Stimulated activated CD8-positive, alpha-beta memory T cell treated with anti-CD3 and anti-CD28 coated beads, Interleukin-15, amount 100 ng/mL, for 4 hours (primary cell): ENCODE measurements around the gene NXF1.
"Not testable (repeated sequence)": the region's sequence is repeated elsewhere in the genome, so short reads cannot be mapped to it uniquely, and the experiment has no call there.

Experiments used
- DNase-seq, 2 donors: peaks; one replicate each; pipeline ENCODE4 v3.0.0-alpha.2; 2020; ENCODE audit warnings: low read depth in 2 of 2

NXF1 gene

GRCh38 chr11:62832336-62833234, 27.3 kb upstream of the NXF1 start, which contains the start of gene TEX54:
TEX54 (minus strand) TSS chr11:62832841.
- no peak for DNase-seq

- DNase-seq, result peak; percentile 97 to 98
These were observed 26.5 kb upstream of the NXF1 start, which contains the start of gene STX5 for GRCh38 chr11:62831520-62832335. STX5 (minus strand) TSS chr11:62832051; CDS start chr11:62831243, 808 bp downstream.

DNA sequence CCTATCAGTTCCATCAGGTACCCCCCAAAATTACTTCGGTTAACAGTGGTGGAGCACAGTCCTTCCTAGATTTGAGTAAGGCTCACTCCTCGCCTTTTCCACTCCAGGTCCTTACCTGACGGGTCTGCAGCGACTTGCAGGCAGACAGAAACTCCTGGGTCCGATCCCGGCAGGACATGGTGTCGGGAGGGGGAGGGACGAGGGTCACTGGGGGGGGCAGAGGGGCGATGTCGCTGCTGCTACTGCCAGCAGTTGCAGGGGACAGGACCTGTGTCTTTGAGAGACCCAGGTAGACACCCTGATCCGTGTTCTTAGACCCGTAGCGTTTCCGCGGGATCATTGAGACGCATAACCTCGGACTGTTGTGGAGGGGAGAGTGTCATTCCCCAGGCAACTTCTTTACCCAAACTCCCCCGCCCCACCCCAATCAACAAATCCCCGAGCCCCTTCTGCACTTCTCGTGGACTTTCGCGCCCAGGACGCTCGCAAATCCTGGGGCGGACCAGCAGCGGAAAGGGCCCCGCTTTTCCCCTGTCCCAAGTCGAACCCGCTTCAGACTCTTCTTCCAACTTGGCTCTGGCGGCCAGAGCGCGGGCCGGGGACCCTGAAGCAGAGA, 25.8 kb upstream of the NXF1 start:
- no peak for DNase-seq

DNA sequence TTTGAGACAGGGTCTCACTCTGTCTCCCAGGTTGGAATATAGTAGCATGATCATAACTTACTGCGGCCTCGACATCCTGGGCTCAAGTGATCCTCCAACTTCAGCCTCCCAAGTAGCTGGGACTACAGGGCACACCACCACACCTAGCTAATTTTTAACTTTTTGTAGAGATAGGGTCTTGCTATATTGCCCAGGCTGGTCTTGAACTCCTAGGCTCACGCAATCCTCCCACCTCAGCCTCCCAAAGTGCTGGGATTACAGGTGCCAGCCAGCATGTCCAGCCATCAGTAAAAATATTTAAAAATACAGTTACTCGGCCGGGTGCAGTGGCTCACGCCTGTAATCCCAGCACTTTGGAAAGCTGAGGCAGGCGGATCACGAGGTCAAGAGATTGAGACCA, 22.9 kb upstream of the NXF1 start:
- DNase-seq, result not testable (repeated sequence)

- no peak for DNase-seq
These were observed 18.4 kb upstream of the NXF1 start for GRCh38 chr11:62823677-62824076.

GRCh38 chr11:62817129-62817528, 11.9 kb upstream of the NXF1 start:
- no peak for DNase-seq

DNA sequence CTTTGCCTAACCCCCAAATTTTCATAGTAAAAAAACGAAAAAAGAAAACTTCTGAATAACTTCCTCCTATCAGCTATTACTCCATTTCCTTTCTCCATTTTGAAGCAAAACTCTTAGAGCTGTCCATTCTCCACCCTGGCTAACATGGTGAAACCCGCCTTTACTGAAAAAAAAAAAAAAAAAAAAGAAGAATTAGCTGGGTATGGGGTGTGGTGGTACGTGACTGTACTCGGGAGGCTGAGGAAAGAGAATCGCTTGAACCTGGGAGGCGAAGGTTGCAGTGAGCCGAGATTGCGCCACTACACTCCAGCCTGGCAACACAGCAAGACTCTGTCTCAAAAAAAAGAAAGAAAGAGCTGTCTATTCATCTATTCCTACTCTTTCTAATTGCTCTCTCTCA, 11.3 kb upstream of the NXF1 start:
- DNase-seq, result no peak

GRCh38 chr11:62811659-62812058, 6.4 kb upstream of the NXF1 start:
- DNase-seq, result no peak

DNA sequence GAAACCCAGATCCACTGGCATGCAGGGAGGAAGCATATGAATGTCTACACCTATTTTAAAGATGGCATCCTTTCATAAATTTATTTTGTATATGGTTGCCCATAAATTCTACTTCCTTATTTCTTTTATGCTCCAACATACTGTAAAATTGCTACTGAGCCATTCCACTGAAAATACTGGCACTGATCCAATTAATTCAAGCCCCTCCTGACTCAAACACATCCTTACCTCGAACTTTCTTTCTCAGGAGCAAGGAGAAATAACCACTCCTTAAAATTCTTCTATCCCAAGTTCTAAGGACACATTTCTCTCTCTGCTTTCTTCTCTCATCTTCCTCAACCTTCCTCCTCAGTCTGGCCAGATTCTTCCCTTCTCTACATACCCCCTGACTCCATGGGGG, 5.5 kb upstream of the NXF1 start:
- no peak for DNase-seq

- DNase-seq, result no peak
These were observed 1.4 kb upstream of the NXF1 start for GRCh38 chr11:62806611-62807121.

- DNase-seq, result no peak
These were observed 761 bp upstream of the NXF1 start for GRCh38 chr11:62805961-62806441.

GRCh38 chr11:62804310-62805075, 747 bp downstream of the NXF1 start:
- no peak for DNase-seq

- no peak for DNase-seq
These were observed 4.2 kb downstream of the NXF1 start for GRCh38 chr11:62801071-62801470.

GRCh38 chr11:62799486-62799885, 5.8 kb downstream of the NXF1 start:
- DNase-seq, result no peak

- no peak for DNase-seq
These were observed 9.0 kb downstream of the NXF1 start for GRCh38 chr11:62796281-62796680.

GRCh38 chr11:62794201-62794775, 11.0 kb downstream of the NXF1 start:
- DNase-seq, result no peak

DNA sequence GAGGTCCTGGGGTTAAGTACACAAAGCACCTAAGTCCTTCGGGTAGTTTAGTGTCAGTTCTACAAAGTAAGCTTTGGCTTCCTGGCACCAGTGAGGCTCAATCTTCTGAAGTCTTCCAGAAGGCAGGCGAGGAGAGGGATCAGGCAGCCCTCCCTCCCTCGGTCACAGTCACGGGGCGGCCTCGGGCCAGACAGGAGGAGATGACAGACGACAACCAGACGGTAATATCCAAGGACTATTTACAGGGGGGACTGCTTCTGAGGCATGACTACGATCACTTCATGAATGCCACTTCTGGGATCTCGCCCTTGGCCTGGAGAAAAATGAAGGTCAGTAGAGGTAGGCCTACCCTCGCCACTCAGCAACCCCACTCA, 13.1 kb downstream of the NXF1 start:
- no peak for DNase-seq

- DNase-seq, result peak; percentile 76 to 80
These were observed 13.6 kb downstream of the NXF1 start, which contains the start of gene TMEM223 for GRCh38 chr11:62791501-62792201. TMEM223 (minus strand) TSS chr11:62792006; CDS start chr11:62791994, 12 bp downstream.

DNA sequence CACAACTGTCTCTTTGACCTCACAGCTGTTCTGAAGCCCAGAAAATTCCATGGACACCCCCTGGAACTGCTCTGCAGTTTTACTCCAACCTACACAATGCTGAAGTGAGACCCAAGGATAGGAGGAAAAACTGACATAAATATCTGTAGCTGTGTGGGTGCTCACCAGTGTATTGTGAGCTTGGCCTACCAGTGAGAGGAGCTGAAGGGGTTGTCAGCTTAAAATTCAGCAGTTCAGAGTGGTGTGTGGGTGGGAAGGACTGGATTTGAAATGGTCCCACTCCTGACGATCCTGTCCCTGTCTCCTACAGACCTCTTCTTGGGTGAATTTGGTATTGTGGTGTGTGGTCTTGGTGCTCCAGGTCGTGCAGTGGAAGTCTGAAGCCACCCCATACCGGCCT, 15.7 kb downstream of the NXF1 start:
- no peak for DNase-seq

DNA sequence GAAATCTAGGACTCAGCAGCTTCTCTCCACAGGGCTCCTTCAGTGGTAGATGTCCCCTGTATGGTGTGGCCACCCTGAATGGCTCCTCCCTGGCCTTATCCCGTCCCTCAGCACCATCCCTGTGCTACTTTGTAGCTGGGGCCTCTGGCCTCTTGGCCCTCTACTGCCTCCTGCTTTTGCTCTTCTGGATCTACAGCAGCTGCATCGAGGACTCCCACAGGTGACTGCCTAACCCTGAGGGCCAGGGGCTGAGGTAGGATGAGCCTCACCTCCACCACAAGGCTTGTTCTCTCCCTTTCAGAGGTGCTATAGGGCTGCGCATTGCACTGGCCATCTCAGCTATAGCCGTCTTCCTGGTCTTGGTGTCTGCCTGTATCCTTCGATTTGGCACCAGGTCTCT, 16.2 kb downstream of the NXF1 start:
- no peak for DNase-seq
